Mammary epithelial cell (primary cell): ENCODE measurements around the gene YLPM1.

Source experiments
- EZH2 ChIP-seq: IDR thresholded peaks from 2 replicates; pipeline ENCODE4 v1.6.1; 2012; ENCODE audit warnings: low read length, inconsistent platforms, borderline replicate concordance
- TF ChIP-seq, protein P1 (sequence below), 2 donors: IDR thresholded peaks in 1 of 2; conservative IDR thresholded peaks in 1 of 2; 2 replicates each; pipeline ENCODE4 v1.5.1; 2011 to 2012; ENCODE audit warnings: inconsistent platforms in 2 of 2, low read length in 2 of 2, mild to moderate bottlenecking in 2 of 2, control low read depth in 1 of 2, low read depth in 1 of 2; ENCODE audit not compliant: insufficient read depth in 1 of 2; ENCODE audit errors: extremely low read depth in 1 of 2

DNA sequence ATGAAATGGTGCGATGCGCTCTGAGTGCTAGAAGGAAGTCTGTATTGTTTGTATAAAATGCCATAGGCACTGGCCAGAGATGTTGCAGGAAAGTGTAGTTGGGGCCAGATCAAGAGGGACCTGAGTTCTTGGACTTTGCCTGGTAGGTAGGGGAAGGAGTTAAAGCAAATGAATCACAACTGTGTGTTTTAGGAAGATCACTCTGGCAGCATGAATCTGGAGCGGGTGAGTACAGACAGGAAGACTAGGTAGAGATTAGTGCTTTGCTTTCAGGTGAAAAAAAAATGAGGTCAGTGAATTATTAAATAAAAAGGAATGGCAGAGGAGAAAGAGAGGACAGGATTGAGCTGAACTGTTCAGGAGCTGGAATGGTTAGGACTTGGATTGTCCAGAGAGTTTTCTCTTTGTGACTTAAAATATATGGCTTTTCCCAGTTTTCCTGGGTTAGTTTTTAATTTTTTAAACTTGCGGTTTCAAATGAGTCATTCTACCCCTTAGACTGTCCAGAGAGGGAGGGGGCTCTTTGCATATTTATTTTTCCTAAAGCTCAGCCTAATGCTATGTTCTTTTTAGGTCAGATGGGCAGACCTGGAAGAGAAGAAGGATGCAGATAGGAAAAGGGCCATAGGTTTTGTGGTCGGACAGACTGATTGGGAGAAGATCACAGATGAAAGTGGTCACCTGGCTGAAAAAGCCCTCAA, 71.7 kb downstream of the YLPM1 start:
- TF ChIP-seq, protein P1, sequence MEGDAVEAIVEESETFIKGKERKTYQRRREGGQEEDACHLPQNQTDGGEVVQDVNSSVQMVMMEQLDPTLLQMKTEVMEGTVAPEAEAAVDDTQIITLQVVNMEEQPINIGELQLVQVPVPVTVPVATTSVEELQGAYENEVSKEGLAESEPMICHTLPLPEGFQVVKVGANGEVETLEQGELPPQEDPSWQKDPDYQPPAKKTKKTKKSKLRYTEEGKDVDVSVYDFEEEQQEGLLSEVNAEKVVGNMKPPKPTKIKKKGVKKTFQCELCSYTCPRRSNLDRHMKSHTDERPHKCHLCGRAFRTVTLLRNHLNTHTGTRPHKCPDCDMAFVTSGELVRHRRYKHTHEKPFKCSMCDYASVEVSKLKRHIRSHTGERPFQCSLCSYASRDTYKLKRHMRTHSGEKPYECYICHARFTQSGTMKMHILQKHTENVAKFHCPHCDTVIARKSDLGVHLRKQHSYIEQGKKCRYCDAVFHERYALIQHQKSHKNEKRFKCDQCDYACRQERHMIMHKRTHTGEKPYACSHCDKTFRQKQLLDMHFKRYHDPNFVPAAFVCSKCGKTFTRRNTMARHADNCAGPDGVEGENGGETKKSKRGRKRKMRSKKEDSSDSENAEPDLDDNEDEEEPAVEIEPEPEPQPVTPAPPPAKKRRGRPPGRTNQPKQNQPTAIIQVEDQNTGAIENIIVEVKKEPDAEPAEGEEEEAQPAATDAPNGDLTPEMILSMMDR (conservative IDR thresholded peaks at IDR 0.05 in 1 of 2, IDR thresholded peaks at IDR 0.05 in 1 of 2; ENCODE audit: extremely low read depth in 1 of 2, insufficient read depth in 1 of 2, low read depth in 1 of 2, low read length in 2 of 2): no peak
- TF ChIP-seq EZH2: no peak
